22Rv1 (cell line): ENCODE measurements around the gene IFNA8.

Experiments
- H3K27ac ChIP-seq: fragments of 450-650 bp; 2 replicates; pipeline ENCODE4 v1.5.1; 2017
- ZFX ChIP-seq: fragments of 450-650 bp; IDR thresholded peaks from 2 replicates; pipeline ENCODE4 v1.6.1; 2017; ENCODE audit warnings: antibody characterized with exemption, borderline replicate concordance
- TF ChIP-seq, protein P1 (sequence below): fragments of 450-650 bp; IDR thresholded peaks from 2 replicates; pipeline ENCODE4 v1.5.1; 2017; ENCODE audit warnings: mild to moderate bottlenecking

Gene IFNA8

DNA sequence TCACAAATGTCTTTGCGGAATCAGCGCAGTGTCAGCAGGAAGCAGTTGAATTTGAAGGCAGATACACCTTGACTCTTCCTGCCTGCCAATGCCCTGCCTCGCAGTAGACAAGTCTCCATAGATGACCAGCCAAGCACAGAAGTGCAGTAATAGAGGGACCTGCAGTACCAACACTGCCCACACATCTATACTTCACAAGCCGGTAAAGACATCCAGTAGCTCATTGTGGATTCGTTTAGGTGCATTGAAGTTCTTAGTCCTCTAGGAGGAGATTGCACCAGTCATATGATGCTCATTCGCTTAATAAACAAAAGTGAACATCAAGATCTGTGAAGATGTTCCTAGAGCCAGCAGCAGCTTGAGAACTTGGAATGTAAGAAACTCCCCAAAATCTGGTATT, 16.6 kb upstream of the IFNA8 start:
- H3K27ac ChIP-seq, result no peak overlapping the region
- TF ChIP-seq ZFX, result no peak
- TF ChIP-seq, protein P1, sequence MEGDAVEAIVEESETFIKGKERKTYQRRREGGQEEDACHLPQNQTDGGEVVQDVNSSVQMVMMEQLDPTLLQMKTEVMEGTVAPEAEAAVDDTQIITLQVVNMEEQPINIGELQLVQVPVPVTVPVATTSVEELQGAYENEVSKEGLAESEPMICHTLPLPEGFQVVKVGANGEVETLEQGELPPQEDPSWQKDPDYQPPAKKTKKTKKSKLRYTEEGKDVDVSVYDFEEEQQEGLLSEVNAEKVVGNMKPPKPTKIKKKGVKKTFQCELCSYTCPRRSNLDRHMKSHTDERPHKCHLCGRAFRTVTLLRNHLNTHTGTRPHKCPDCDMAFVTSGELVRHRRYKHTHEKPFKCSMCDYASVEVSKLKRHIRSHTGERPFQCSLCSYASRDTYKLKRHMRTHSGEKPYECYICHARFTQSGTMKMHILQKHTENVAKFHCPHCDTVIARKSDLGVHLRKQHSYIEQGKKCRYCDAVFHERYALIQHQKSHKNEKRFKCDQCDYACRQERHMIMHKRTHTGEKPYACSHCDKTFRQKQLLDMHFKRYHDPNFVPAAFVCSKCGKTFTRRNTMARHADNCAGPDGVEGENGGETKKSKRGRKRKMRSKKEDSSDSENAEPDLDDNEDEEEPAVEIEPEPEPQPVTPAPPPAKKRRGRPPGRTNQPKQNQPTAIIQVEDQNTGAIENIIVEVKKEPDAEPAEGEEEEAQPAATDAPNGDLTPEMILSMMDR, result peak; percentile 40

DNA sequence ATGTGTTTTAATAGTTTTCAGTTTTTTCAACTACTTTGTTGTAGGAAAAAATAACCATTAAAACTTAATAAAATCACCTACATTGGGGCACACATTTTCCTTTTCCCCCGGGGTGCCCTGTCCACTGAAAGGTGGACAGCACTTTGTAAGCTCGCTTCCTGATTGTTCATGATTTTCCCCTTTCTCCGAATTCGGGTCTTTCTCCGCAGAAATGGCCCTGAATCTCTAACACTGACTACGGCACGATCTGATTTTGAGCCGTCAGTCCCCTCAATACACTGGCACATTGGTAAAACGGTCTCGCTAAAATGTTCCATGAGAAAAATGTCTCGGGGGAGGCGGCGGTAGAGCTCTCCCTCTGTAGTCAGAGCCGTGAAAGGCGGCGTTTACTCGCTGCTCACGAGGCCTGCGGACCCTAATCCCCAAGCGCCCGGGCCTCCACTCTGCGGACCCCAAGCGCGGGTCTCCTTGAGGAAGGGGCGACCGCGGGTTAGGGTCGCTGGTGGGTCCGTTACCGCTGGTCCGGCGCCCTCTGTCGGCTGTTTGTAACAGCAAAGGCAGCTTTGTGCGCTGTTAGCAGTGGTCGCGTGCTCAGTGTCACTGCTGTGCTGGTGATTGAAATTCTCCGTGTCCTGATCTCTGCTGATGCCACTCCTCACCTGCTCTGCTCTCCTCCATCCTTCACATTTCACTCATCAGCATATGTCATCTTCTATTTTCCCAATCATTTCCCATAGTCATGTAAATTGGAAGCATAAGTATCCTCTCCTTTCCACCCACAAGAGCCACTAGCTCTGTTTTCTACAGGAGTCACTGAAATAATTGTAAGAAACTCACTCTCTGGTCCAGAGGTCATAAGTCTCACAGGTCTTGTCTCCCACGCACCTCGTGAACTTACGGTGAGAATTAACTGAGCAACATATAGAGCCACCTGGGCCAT, 12.9 kb upstream of the IFNA8 start:
- TF ChIP-seq, protein P1, result peak; percentile 96
- TF ChIP-seq ZFX, result no peak
- no peak overlapping the region for H3K27ac ChIP-seq

DNA sequence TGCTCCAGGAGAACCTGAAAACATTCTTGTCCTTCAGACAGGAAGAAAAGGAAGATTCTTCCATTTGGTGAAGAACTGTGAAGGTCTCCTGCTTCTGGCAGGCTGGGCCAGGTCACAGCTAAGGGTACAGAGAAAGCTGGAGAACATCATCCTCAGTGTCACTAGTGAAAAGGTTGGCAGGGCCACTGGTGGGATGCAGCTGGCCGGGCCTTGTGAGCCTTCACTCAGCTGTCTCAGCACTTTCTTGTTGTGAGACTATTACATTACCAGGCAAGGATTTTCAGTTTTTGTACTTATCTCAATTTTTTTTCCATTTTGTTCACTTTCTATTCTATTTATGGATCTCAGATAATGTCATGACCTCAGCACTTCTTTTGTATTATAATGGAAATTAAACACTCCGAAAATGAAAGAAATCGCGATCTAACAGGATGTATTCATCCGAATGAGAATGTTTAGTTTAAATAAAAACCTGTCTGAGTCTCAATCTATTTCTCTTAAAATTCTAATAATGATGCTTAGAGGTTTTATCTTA, 9.9 kb upstream of the IFNA8 start:
- TF ChIP-seq, protein P1, result no peak
- no peak for TF ChIP-seq ZFX
- H3K27ac ChIP-seq, result no peak overlapping the region

DNA sequence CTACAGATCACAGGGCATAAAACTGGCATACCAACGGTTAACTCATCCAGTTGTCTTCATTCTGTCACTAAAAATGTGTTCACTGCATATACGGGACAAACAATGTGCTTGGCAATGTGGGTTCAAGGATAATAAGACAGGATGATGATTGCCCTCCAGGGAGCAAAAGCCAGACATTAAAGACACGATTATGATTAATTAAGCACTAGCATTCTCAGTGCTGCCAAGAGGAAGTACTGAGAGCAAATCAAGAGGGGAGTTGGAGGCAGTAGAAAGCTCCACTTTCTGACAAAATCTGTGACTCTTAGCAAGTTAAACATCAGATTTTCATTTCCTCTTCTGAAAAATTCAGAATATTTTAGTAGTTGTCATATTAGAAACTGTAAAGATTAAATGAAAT, 9.0 kb upstream of the IFNA8 start:
- TF ChIP-seq, protein P1, result no peak
- TF ChIP-seq ZFX, result no peak
- no peak overlapping the region for H3K27ac ChIP-seq

GRCh38 chr9:21402386-21403251, 6.3 kb upstream of the IFNA8 start:
- no peak for TF ChIP-seq ZFX
- TF ChIP-seq, protein P1, result no peak
- H3K27ac ChIP-seq, result no peak overlapping the region

- no peak overlapping the region for H3K27ac ChIP-seq
- no peak for TF ChIP-seq ZFX
- TF ChIP-seq, protein P1, result no peak
Measured at GRCh38 chr9:21404146-21404545, 4.8 kb upstream of the IFNA8 start.
